Tongue (tissue), 2 donors: ENCODE data around the gene ALG12. TPM values are rescaled to one million over a fixed set of nuclear protein-coding genes. Genes with fewer than 3 reads are reported as not detected.

Experiments used
- DNase-seq: peaks from one replicate; pipeline ENCODE4 v3.0.0-alpha.2; 2015
- total RNA-seq: library from RNA; depleted of rRNA; stranded (reverse); fragments of >200 nt; gene quantifications from one replicate; pipeline ENCODE4 v1.2.3, GENCODE V29; 2014

ALG12 gene
- total RNA-seq, 1 donor from 2014 or later: 10.3 TPM

GRCh38 chr22:49887064-49887451, 31.2 kb downstream of the ALG12 start:
- DNase-seq: no peak

GRCh38 chr22:49886346-49887063, 31.7 kb downstream of the ALG12 start:
- DNase-seq: no peak

- DNase-seq: no peak
These were observed 32.4 kb downstream of the ALG12 start for GRCh38 chr22:49885881-49886280.

GRCh38 chr22:49885281-49885680, 33.0 kb downstream of the ALG12 start:
- no peak for DNase-seq

- no peak for DNase-seq
These were observed 33.6 kb downstream of the ALG12 start for GRCh38 chr22:49884503-49885260.

- DNase-seq: no peak
These were observed 34.2 kb downstream of the ALG12 start for GRCh38 chr22:49884075-49884474.

- DNase-seq: no peak
These were observed 35.0 kb downstream of the ALG12 start for GRCh38 chr22:49883294-49883640.

GRCh38 chr22:49882519-49883293, 35.5 kb downstream of the ALG12 start:
- DNase-seq: no peak

GRCh38 chr22:49881856-49882255, 36.4 kb downstream of the ALG12 start:
- no peak for DNase-seq

GRCh38 chr22:49880281-49880680, 38.0 kb downstream of the ALG12 start:
- DNase-seq: no peak

- DNase-seq: no peak
These were observed 38.4 kb downstream of the ALG12 start for GRCh38 chr22:49879871-49880270.

- DNase-seq: no peak
These were observed 40.0 kb downstream of the ALG12 start for GRCh38 chr22:49878206-49878605.

GRCh38 chr22:49877642-49878041, 40.6 kb downstream of the ALG12 start:
- no peak for DNase-seq

GRCh38 chr22:49873228-49873940, 44.9 kb downstream of the ALG12 start:
- no peak for DNase-seq

GRCh38 chr22:49872347-49872746, 45.9 kb downstream of the ALG12 start:
- DNase-seq: no peak

- DNase-seq: no peak
These were observed 46.8 kb downstream of the ALG12 start for GRCh38 chr22:49871482-49871881.

GRCh38 chr22:49869845-49870712, 48.2 kb downstream of the ALG12 start:
- DNase-seq: no peak

GRCh38 chr22:49869086-49869830, 49.0 kb downstream of the ALG12 start:
- DNase-seq: no peak

GRCh38 chr22:49867303-49868265, 50.7 kb downstream of the ALG12 start:
- DNase-seq: no peak
